ENCODE results near the gene AP5Z1. TPM values are rescaled to one million over a fixed set of nuclear protein-coding genes. Genes with fewer than 3 reads are reported as not detected.

The AP5Z1 gene
- total RNA-seq, 1 experiment from 2014 or later = 38.3 TPM

DNA sequence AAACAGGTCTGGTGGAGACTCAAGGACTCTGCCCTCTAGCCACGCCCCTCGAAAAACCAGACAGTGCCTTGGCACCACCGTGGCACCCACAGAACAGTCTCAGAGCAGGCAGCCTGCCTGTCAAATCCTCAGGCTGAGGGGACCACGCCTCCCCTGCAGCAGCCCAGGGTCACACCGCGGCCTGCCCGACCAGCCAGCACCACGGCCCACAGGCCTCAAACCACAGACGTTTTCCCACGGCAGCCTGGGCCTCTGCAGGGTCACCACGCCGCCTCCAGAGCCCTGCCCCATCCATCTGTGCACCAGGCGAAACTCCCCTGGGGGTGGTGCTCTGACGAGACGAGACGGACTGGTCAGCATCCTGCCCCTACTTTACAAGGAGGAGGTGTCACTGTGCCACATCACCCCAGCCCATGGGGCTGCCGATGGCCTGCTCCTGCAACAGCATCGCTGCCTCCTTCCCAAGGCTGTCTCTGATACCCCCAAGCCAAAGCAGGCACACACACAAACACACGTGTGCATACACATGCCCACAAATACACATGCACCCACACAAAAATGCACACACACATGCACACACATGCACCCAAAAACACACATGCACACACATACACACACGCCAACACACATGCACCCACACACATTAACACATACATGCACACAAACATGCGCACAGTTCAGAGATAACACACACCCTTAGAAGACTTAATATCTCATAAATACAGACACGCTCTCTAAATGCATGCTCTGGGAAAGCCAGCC is 61.8 kb downstream of the AP5Z1 start:
- DNase-seq = no peak
- H3K27ac ChIP-seq (ENCODE audit: insufficient read length, low read depth, low read length) = no peak overlapping the region
- H4K8ac ChIP-seq (replicated peaks; ENCODE audit: insufficient read length, low read depth, low read length) = no peak overlapping the region
- no peak overlapping the region for H2BK120ac ChIP-seq (ENCODE audit: low read depth, low read length, poor library complexity, severe bottlenecking)
- no peak overlapping the region for H3K4ac ChIP-seq (ENCODE audit: low read depth, low read length)
- no peaks in the 10 kb centered on the region for H3K23me2 ChIP-seq (ENCODE audit: insufficient read length, low read depth, low read length, poor library complexity, severe bottlenecking)
- WGBS (ENCODE audit: extremely low coverage, insufficient read length, low lambda C conversion rate) = no CpG with 5 or more reads among the region's 22 CpGs
- H2AK5ac ChIP-seq (ENCODE audit: insufficient read length, low read length) = no peak overlapping the region
- H3K4me1 ChIP-seq (ENCODE audit: insufficient read depth, low read length) = no peaks in the 10 kb centered on the region
- Mint-ChIP-seq H3K36me3 (ENCODE audit: insufficient read depth in 1 of 3, low read depth in 3 of 3) (no peaks in the 10 kb centered on the region), H3K4me3 (peak overlapping the region in 1 of 2 experiments; percentile 58; a peak in 2 of 5 replicates), H3K27me3 (ENCODE audit: low read depth) (no peaks in the 10 kb centered on the region; the same call in 1 of the 2 replicates), H3K27ac (peak overlapping the region in 1 of 3 experiments; percentile 1; a peak in 1 of 7 replicates), H3K4me1 (peaks cover 0 to 7% of the 10 kb centered on the region in 2 experiments; a peak in 3 of 4 replicates), H3K9me3 (no peaks in the 10 kb centered on the region)
- H2BK5ac ChIP-seq (ENCODE audit: insufficient read length, low read length) = no peak overlapping the region
- no peak overlapping the region for H4K91ac ChIP-seq (ENCODE audit: insufficient read length, low read depth, low read length)
- H3K18ac ChIP-seq (ENCODE audit: insufficient read length, low read depth, low read length) = no peak overlapping the region
- no peaks in the 10 kb centered on the region for H3K79me2 ChIP-seq (ENCODE audit: insufficient read depth, low read length)
- H2BK12ac ChIP-seq (ENCODE audit: insufficient read length, low read depth, low read length) = no peak overlapping the region
- H3T11ph ChIP-seq (ENCODE audit: low read length) = no peak overlapping the region
- no peak overlapping the region for H2AFZ ChIP-seq (ENCODE audit: low read length)
- H3K4me2 ChIP-seq (ENCODE audit: insufficient read depth, insufficient read length, low read length) = no peak overlapping the region
- H3K79me1 ChIP-seq (ENCODE audit: insufficient read depth, low read depth, low read length, poor library complexity, severe bottlenecking) = no peaks in the 10 kb centered on the region
- no peaks in the 10 kb centered on the region for H3K9me3 ChIP-seq (ENCODE audit: control insufficient read depth, low read depth, low read length)
- no peak overlapping the region for H3K23ac ChIP-seq (ENCODE audit: insufficient read length, low read depth, low read length)
- no peak overlapping the region for H3K9ac ChIP-seq (ENCODE audit: extremely low read depth, insufficient read length, low read length)
- H2BK15ac ChIP-seq (ENCODE audit: low read depth, low read length) = no peak overlapping the region
- TF ChIP-seq, protein P1, sequence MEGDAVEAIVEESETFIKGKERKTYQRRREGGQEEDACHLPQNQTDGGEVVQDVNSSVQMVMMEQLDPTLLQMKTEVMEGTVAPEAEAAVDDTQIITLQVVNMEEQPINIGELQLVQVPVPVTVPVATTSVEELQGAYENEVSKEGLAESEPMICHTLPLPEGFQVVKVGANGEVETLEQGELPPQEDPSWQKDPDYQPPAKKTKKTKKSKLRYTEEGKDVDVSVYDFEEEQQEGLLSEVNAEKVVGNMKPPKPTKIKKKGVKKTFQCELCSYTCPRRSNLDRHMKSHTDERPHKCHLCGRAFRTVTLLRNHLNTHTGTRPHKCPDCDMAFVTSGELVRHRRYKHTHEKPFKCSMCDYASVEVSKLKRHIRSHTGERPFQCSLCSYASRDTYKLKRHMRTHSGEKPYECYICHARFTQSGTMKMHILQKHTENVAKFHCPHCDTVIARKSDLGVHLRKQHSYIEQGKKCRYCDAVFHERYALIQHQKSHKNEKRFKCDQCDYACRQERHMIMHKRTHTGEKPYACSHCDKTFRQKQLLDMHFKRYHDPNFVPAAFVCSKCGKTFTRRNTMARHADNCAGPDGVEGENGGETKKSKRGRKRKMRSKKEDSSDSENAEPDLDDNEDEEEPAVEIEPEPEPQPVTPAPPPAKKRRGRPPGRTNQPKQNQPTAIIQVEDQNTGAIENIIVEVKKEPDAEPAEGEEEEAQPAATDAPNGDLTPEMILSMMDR (conservative IDR thresholded peaks at IDR 0.05) = no peak
- H2BK20ac ChIP-seq (ENCODE audit: low read depth, low read length, poor library complexity, severe bottlenecking) = no peak overlapping the region
- H4K5ac ChIP-seq (ENCODE audit: insufficient read length, low read depth, low read length) = no peak overlapping the region
- no peaks in the 10 kb centered on the region for H4K20me1 ChIP-seq (ENCODE audit: control insufficient read depth, insufficient read depth, insufficient read length)
- no peaks in the 10 kb centered on the region for H3K27me3 ChIP-seq (ENCODE audit: insufficient read depth, low read length)
- H3K14ac ChIP-seq (ENCODE audit: insufficient read depth, low read length) = peak overlapping the region; percentile 31; the same call in 1 of the 2 replicates
- no peak overlapping the region for H3K56ac ChIP-seq (ENCODE audit: insufficient read length, low read depth, low read length)

Data from H9 (cell line).